Esophagus (tissue), 2 donors: Measurements from ENCODE around the gene CATSPER4. TPM values are rescaled to one million over a fixed set of nuclear protein-coding genes. Genes with fewer than 3 reads are reported as not detected.

Experiments
- H3K27ac ChIP-seq, 2 donors: one replicate each; pipeline ENCODE4 v1.5.1; 2013; ENCODE audit warnings: low read depth in 2 of 2, mild to moderate bottlenecking in 2 of 2, inconsistent platforms in 1 of 2, low read length in 1 of 2, moderate library complexity in 1 of 2
- H3K27me3 ChIP-seq, 2 donors: one replicate each; pipeline ENCODE4 v1.6.1; 2013; ENCODE audit warnings: low read length in 2 of 2, control low read depth in 1 of 2, mild to moderate bottlenecking in 1 of 2; ENCODE audit not compliant: insufficient read depth in 2 of 2, control insufficient read depth in 1 of 2
- H3K36me3 ChIP-seq, 2 donors: one replicate each; pipeline ENCODE4 v1.6.1; 2013; ENCODE audit warnings: low read length in 1 of 2; ENCODE audit not compliant: control insufficient read depth in 2 of 2, insufficient read depth in 2 of 2
- H3K4me1 ChIP-seq, 2 donors: one replicate each; pipeline ENCODE4 v1.6.1; 2013; ENCODE audit warnings: low read length in 1 of 2; ENCODE audit not compliant: control insufficient read depth in 2 of 2, insufficient read depth in 2 of 2
- H3K4me3 ChIP-seq, 2 donors: one replicate each; pipeline ENCODE4 v1.5.1; 2013; ENCODE audit warnings: low read length in 2 of 2, mild to moderate bottlenecking in 2 of 2, low read depth in 1 of 2, moderate library complexity in 1 of 2
- H3K9me3 ChIP-seq, 2 donors: one replicate each; pipeline ENCODE4 v1.6.1; 2013; ENCODE audit warnings: mild to moderate bottlenecking in 2 of 2, low read depth in 1 of 2, low read length in 1 of 2, moderate library complexity in 1 of 2; ENCODE audit not compliant: control insufficient read depth in 2 of 2, insufficient read depth in 1 of 2
- WGBS, 2 donors: extraction: QIAGEN DNeasy Blood & Tissue Kit; methylation state at CpG; one replicate each; pipeline ENCODE4 v1.1.7; 2013; 5-methylcytosine and 5-hydroxymethylcytosine counted together
- polyA plus RNA-seq, 2 donors: library from polyadenylated mRNA; stranded (reverse); fragments of 200-250 nt; gene quantifications; one replicate each; pipeline ENCODE4 v1.2.3, GENCODE V29; 2013
- donor health status: healthy with polysubstance abuse.
- donor health status: Bipolar disorder and iron deficiency.

CATSPER4 gene
- polyA plus RNA-seq, 2 donors, result not detected

- Histone ChIP-seq H3K9me3 (no peaks in the 10 kb centered on the region), H3K27me3 (no peaks in the 10 kb centered on the region), H3K36me3 (peaks cover 0 to 23% of the 10 kb centered on the region in 2 donors), H3K4me3 (no peak overlapping the region), H3K27ac (no peak overlapping the region), H3K4me1 (no peaks in the 10 kb centered on the region)
- 88 to 94% methylated on average over 8 of the region's 8 CpGs for WGBS, 2 donors
Measured at GRCh38 chr1:26188477-26188876, 1.9 kb upstream of the CATSPER4 start.

GRCh38 chr1:26189331-26189730 lies 1.1 kb upstream of the CATSPER4 start:
- WGBS, 2 donors, result 76 to 80% methylated on average over 6 of the region's 6 CpGs
- no peaks in the 10 kb centered on the region for H3K4me1 ChIP-seq
- H3K4me3 ChIP-seq, result no peak overlapping the region
- no peak overlapping the region for H3K27ac ChIP-seq
- peaks cover 0 to 19% of the 10 kb centered on the region in 2 donors for H3K36me3 ChIP-seq
- H3K27me3 ChIP-seq, result no peaks in the 10 kb centered on the region
- H3K9me3 ChIP-seq, result no peaks in the 10 kb centered on the region

- H3K27ac ChIP-seq, result no peak overlapping the region
- no peak overlapping the region for H3K4me3 ChIP-seq
- WGBS, 2 donors, result 78 to 83% methylated on average over 7 of the region's 7 CpGs
- H3K36me3 ChIP-seq, result peaks cover 0 to 18% of the 10 kb centered on the region in 2 donors
- H3K9me3 ChIP-seq, result no peaks in the 10 kb centered on the region
- no peaks in the 10 kb centered on the region for H3K4me1 ChIP-seq
- no peaks in the 10 kb centered on the region for H3K27me3 ChIP-seq
Measured at GRCh38 chr1:26189751-26190275, 589 bp upstream of the CATSPER4 start.

GRCh38 chr1:26191739-26192138 lies 1.3 kb downstream of the CATSPER4 start:
- no peak overlapping the region for H3K4me3 ChIP-seq
- H3K9me3 ChIP-seq, result no peaks in the 10 kb centered on the region
- peaks cover 0 to 11% of the 10 kb centered on the region in 2 donors for H3K36me3 ChIP-seq
- no peaks in the 10 kb centered on the region for H3K27me3 ChIP-seq
- no peaks in the 10 kb centered on the region for H3K4me1 ChIP-seq
- WGBS, 2 donors, result 47 to 53% methylated on average over 3 of the region's 3 CpGs
- H3K27ac ChIP-seq, result no peak overlapping the region

- no peaks in the 10 kb centered on the region for H3K9me3 ChIP-seq
- no peaks in the 10 kb centered on the region for H3K27me3 ChIP-seq
- H3K36me3 ChIP-seq, result no peaks in the 10 kb centered on the region
- H3K4me3 ChIP-seq, result no peak overlapping the region
- H3K27ac ChIP-seq, result no peak overlapping the region
- no peaks in the 10 kb centered on the region for H3K4me1 ChIP-seq
- WGBS, 2 donors, result 56 to 72% methylated on average over 3 of the region's 3 CpGs
Measured at GRCh38 chr1:26195805-26196204, 5.4 kb downstream of the CATSPER4 start.

GRCh38 chr1:26197301-26197700 lies 6.9 kb downstream of the CATSPER4 start:
- 90 to 92% methylated on average over 3 of the region's 3 CpGs for WGBS, 2 donors
- Histone ChIP-seq H3K36me3 (no peaks in the 10 kb centered on the region), H3K9me3 (no peaks in the 10 kb centered on the region), H3K27ac (no peak overlapping the region), H3K4me3 (no peak overlapping the region), H3K4me1 (peaks cover 0 to 5% of the 10 kb centered on the region in 2 donors), H3K27me3 (no peaks in the 10 kb centered on the region)

GRCh38 chr1:26197813-26198212 lies 7.4 kb downstream of the CATSPER4 start:
- Histone ChIP-seq H3K36me3 (no peaks in the 10 kb centered on the region), H3K9me3 (no peaks in the 10 kb centered on the region), H3K4me3 (no peak overlapping the region), H3K27ac (no peak overlapping the region), H3K27me3 (no peaks in the 10 kb centered on the region), H3K4me1 (peaks cover 0 to 5% of the 10 kb centered on the region in 2 donors)
- WGBS, 2 donors, result 85 to 91% methylated on average over 11 of the region's 11 CpGs

GRCh38 chr1:26200413-26200812 lies 10.0 kb downstream of the CATSPER4 start:
- no peaks in the 10 kb centered on the region for H3K36me3 ChIP-seq
- H3K4me1 ChIP-seq, result peaks cover 0 to 5% of the 10 kb centered on the region in 2 donors
- H3K27me3 ChIP-seq, result no peaks in the 10 kb centered on the region
- H3K9me3 ChIP-seq, result no peaks in the 10 kb centered on the region
- no peak overlapping the region for H3K27ac ChIP-seq
- H3K4me3 ChIP-seq, result no peak overlapping the region
- 89 to 94% methylated on average over 5 of the region's 5 CpGs for WGBS, 2 donors

GRCh38 chr1:26203642-26204318 lies 13.4 kb downstream of the CATSPER4 start:
- 80 to 84% methylated on average over 9 of the region's 9 CpGs for WGBS, 2 donors
- Histone ChIP-seq H3K27me3 (no peaks in the 10 kb centered on the region), H3K36me3 (no peaks in the 10 kb centered on the region), H3K4me1 (peaks cover 0 to 5% of the 10 kb centered on the region in 2 donors), H3K9me3 (no peaks in the 10 kb centered on the region), H3K4me3 (no peak overlapping the region), H3K27ac (no peak overlapping the region)
